ENCODE data around the gene ARAP3. TPM values are rescaled to one million over a fixed set of nuclear protein-coding genes. Genes with fewer than 3 reads are reported as not detected.
A peak's percentile ranks its signal among the peaks of the same experiment; 100 is the strongest.

ARAP3 gene
- total RNA-seq, 1 donor from 2014 or later = 39.2 TPM

DNA sequence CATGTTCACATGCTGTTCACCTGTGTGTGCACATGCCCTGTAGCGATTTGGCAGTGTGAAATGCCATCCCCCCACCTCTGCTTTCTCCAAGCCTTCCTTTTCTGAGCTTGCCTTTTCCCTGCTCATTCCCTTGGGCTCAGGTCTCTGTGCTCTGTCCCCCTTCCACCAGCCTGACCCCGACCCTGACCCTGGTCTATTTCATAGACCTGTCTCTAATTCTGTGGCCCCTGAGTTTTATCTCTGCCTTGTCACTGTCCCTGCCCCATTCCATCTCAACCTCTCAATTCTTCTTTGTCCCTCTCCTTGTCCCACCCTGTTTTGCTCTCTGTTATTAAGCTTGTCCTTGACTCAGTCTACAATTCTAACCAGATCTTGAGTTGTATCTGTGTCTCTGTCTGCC, 735 bp downstream of the ARAP3 start:
- Mint-ChIP-seq H3K27me3 (ENCODE audit: low read depth) (no peaks in the 10 kb centered on the region), H3K4me3 (peak overlapping the region; percentile 87), H3K27ac (ENCODE audit: unreplicated experiment) (peak overlapping the region; percentile 90), H3K9me3 (no peaks in the 10 kb centered on the region), H3K36me3 (ENCODE audit: low read depth) (peaks cover 4% of the 10 kb centered on the region), H3K4me1 (peaks cover 51% of the 10 kb centered on the region)
- TF ChIP-seq, protein P1, sequence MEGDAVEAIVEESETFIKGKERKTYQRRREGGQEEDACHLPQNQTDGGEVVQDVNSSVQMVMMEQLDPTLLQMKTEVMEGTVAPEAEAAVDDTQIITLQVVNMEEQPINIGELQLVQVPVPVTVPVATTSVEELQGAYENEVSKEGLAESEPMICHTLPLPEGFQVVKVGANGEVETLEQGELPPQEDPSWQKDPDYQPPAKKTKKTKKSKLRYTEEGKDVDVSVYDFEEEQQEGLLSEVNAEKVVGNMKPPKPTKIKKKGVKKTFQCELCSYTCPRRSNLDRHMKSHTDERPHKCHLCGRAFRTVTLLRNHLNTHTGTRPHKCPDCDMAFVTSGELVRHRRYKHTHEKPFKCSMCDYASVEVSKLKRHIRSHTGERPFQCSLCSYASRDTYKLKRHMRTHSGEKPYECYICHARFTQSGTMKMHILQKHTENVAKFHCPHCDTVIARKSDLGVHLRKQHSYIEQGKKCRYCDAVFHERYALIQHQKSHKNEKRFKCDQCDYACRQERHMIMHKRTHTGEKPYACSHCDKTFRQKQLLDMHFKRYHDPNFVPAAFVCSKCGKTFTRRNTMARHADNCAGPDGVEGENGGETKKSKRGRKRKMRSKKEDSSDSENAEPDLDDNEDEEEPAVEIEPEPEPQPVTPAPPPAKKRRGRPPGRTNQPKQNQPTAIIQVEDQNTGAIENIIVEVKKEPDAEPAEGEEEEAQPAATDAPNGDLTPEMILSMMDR (conservative IDR thresholded peaks at IDR 0.05) = no peak
- DNase-seq (ENCODE audit: low read depth, low spot score) = no peak

- no peaks in the 10 kb centered on the region for H3K27me3 Mint-ChIP-seq (ENCODE audit: low read depth)
- peaks cover 50% of the 10 kb centered on the region for H3K4me1 Mint-ChIP-seq
- peak overlapping the region; percentile 90 for H3K27ac Mint-ChIP-seq (ENCODE audit: unreplicated experiment)
- H3K4me3 Mint-ChIP-seq = peak overlapping the region; percentile 87
- TF ChIP-seq, protein P1 (conservative IDR thresholded peaks at IDR 0.05) = no peak
- no peaks in the 10 kb centered on the region for H3K9me3 Mint-ChIP-seq
- H3K36me3 Mint-ChIP-seq (ENCODE audit: low read depth) = peaks cover 4% of the 10 kb centered on the region
- DNase-seq (ENCODE audit: low read depth, low spot score) = peak; percentile 52
These were observed 1.3 kb downstream of the ARAP3 start for GRCh38 chr5:141680751-141681201.

- no peaks in the 10 kb centered on the region for H3K27me3 Mint-ChIP-seq (ENCODE audit: low read depth)
- no peak overlapping the region for H3K4me3 Mint-ChIP-seq
- no peak for DNase-seq (ENCODE audit: low read depth, low spot score)
- peaks cover 4% of the 10 kb centered on the region for H3K36me3 Mint-ChIP-seq (ENCODE audit: low read depth)
- H3K27ac Mint-ChIP-seq (ENCODE audit: unreplicated experiment) = peak overlapping the region; percentile 60
- TF ChIP-seq, protein P1 (conservative IDR thresholded peaks at IDR 0.05) = no peak
- peaks cover 47% of the 10 kb centered on the region for H3K4me1 Mint-ChIP-seq
- H3K9me3 Mint-ChIP-seq = no peaks in the 10 kb centered on the region
These were observed 1.9 kb downstream of the ARAP3 start for GRCh38 chr5:141680178-141680577.

DNA sequence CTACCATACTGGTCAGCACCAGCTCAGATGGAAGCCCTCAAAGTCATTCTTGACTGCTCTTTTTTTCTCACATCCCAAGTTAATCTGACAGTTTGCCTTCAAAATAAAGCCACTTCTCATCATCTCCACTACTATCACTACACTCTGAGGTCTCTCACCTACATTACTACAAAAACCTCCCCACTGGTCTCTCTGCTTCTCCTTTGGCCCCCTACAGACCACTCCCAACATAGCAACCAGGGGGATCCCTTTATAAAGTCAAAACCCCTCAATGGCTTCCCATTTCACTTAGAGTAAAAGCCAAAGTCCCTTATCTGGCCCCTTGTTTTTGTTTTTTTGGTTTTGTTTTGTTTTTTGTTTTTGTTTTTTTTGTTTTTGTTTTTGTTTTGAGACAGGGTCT, 4.6 kb downstream of the ARAP3 start:
- peaks cover 51% of the 10 kb centered on the region for H3K4me1 Mint-ChIP-seq
- TF ChIP-seq, protein P1 (conservative IDR thresholded peaks at IDR 0.05) = peak; percentile 53
- no peak overlapping the region for H3K27ac Mint-ChIP-seq (ENCODE audit: unreplicated experiment)
- H3K36me3 Mint-ChIP-seq (ENCODE audit: low read depth) = peaks cover 4% of the 10 kb centered on the region
- H3K27me3 Mint-ChIP-seq (ENCODE audit: low read depth) = no peaks in the 10 kb centered on the region
- peak; percentile 38 for DNase-seq (ENCODE audit: low read depth, low spot score)
- H3K9me3 Mint-ChIP-seq = no peaks in the 10 kb centered on the region
- no peak overlapping the region for H3K4me3 Mint-ChIP-seq

GRCh38 chr5:141675672-141676071, 6.4 kb downstream of the ARAP3 start:
- H3K4me1 Mint-ChIP-seq = peaks cover 37% of the 10 kb centered on the region
- H3K9me3 Mint-ChIP-seq = no peaks in the 10 kb centered on the region
- no peak for DNase-seq (ENCODE audit: low read depth, low spot score)
- H3K36me3 Mint-ChIP-seq (ENCODE audit: low read depth) = peaks cover 4% of the 10 kb centered on the region
- TF ChIP-seq, protein P1 (conservative IDR thresholded peaks at IDR 0.05) = no peak
- H3K27ac Mint-ChIP-seq (ENCODE audit: unreplicated experiment) = no peak overlapping the region
- no peaks in the 10 kb centered on the region for H3K27me3 Mint-ChIP-seq (ENCODE audit: low read depth)
- no peak overlapping the region for H3K4me3 Mint-ChIP-seq
